HG03108 (cell line): Measurements from ENCODE around the gene GPC5.
"Not testable (repeated sequence)": the region's sequence is repeated elsewhere in the genome, so short reads cannot be mapped to it uniquely, and the experiment has no call there.

ENCODE experiments used
- ATAC-seq: cut with Tn5 transposase; IDR thresholded peaks from one replicate; pipeline ENCODE4 v1.9.1; 2021; ENCODE audit warnings: moderate library complexity; ENCODE audit not compliant: unreplicated experiment

The GPC5 gene

DNA sequence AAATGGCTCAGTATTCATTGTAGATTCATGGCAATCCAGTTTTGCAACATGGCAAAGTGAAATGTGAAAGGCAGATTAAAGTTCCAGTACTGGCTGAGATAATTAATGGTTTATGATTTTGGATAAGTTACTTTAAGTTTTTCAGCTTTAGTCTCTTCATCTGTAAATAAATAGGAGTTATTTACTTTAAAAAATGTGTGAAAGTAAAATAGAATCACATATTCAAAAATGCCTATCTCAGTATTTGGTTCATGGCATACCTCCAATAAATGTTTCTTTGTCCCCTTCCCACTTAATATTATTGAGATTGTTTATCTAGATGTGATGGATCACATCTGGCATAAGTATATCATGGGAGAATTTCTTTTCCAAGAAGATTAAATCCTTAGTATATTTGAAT lies 426.0 kb downstream of the GPC5 start:
- ATAC-seq: no peak

DNA sequence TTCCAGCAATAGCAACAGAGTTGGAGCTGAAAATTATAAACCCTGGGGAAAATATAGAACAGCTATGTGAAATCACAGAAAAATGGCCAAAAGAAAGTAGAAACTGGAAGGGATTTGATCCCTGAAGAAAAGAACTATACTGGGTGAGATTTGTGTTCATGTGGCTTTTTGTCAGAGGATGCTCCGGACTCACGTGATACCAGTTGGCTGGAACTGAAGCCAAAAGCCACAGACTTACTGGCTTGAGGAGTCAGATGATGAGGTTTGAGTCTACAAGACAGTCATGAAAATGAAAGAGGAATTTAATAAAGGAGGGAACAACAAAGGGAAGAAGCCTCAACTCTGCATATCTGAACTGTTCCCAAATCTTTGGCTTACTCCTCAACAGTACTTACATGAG lies 427.1 kb downstream of the GPC5 start:
- ATAC-seq: no peak

GRCh38 chr13:91836553-91836952 lies 438.1 kb downstream of the GPC5 start:
- ATAC-seq: no peak

DNA sequence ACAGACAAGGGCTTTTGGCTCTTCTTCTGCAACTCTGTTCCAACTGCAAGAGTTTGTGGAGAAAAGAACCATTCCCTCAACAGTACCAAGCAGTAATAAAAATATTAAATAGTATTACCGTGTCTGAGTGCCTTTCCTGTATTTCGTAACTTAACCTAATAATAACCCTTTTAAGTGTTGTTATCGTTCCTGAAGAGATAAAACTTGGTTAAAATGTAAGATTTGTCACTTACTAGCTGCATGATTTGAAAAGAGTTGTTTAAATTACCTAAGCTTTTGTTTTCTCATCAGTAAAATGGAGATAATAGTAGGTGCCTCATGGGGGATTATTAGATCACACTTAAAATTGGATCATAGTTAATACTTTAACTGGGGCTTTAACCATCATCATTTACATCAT lies 447.2 kb downstream of the GPC5 start:
- no peak for ATAC-seq

DNA sequence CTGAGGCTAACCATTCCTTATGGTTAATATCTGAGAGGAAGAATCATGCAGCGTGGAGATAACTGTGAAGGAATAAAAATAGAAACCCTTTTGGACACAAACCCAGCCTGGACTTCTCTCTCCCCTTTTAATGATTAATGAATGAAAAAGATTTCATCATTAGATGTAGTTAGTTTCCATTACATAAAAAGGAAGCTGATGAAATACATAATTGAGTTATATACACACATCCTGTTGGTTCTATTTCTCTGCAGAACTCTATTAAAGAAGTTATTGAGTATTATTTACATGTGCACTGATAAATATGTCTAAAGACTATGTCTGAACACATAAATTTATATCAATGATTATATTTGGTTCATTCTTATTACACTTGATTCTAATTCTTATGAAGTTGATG lies 465.3 kb downstream of the GPC5 start:
- no peak for ATAC-seq

DNA sequence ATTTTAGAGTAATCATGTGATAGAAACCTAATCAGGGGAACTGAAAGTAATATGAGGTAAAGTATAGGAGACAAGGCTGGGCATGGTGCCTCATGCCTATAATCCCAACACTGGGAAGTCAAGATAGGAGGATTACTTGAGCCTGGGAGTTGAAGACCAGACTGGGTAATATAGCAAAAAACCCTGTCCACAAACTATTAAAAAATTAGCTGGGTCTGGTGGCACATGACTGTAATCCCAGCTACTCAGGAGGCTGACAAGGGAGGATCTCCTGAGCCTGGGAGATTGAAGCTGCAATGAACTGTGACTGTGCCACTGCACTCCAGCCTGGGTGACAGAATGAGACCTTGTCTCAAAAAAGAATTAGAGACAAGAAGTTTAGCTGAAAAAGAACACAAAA lies 469.9 kb downstream of the GPC5 start:
- no peak for ATAC-seq

DNA sequence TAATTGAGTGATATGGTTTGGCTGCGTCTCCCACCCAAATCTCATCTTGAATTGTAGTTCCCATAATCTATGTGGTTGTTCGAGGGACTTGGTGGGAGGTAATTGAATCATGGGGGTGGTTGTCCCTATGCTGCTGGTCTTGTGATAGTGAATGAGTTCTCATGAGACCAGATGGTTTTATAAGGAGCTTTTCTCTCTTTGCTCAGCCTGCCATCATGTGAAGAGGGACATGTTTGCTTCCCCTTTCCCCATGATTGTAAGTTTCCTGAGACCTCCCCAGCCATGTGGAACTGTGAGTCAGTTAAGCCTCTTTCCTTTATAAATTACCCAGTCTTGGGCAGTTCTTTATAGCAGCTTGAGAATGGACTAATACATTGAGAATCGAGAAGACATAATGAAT lies 480.1 kb downstream of the GPC5 start:
- no peak for ATAC-seq

GRCh38 chr13:91879360-91879759 lies 480.9 kb downstream of the GPC5 start:
- no peak for ATAC-seq

GRCh38 chr13:91882918-91883317 lies 484.5 kb downstream of the GPC5 start:
- ATAC-seq: no peak

DNA sequence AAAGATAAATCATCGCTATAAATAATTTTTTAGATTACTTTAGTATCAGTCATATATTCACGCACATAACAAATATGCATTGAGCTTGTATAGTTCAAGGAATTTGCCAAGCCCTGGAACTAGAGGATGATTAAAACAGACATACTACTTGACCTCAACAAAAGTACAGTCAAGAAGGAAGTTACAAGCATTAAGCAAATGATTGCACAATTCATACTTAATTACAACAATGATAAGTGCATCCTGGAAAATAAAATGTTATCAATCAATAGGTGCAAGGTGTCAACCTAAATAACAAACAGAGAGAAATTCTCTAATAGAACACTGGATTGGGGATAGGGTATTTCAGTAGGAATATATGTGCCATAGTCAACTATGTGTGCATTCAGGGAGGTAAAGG lies 491.2 kb downstream of the GPC5 start:
- no peak for ATAC-seq

DNA sequence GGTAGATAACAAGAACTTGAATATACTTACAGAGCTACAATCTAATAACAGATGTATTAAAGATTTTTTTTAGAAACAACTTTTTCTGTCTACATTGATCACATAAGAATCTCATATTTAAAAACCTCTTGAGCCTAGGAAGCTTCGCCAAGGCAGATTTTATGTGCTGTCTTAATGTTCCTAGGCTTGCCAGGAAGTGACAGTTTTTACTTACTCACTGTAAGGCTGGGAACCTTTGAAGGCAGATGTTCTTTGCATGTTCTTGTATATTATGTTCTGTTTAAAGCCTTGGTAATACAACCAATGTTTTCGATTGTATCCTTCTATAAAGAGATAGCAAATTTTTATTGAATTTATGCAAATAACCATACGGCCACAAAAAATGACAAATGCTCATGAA lies 492.7 kb downstream of the GPC5 start:
- no peak for ATAC-seq

GRCh38 chr13:91893040-91893439 lies 494.6 kb downstream of the GPC5 start:
- no peak for ATAC-seq

DNA sequence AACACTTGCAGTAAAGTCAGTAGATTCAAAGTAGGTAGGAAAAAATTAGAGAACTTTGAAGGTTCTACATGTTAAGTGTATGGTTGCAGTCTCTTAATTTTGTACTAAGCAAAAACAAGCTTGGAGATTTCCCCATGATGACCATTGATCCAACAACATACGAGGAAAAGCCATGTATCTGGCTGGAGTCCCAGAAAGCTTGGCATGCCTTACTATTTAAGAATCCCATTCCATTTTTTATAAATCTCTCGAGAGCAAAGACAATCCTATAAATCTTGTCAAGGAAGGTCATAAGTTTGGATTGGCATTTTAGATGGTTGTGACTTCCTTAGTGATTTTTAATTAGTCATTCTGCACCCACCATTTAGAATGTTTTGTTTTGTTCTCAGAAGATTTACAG lies 495.9 kb downstream of the GPC5 start:
- no peak for ATAC-seq

DNA sequence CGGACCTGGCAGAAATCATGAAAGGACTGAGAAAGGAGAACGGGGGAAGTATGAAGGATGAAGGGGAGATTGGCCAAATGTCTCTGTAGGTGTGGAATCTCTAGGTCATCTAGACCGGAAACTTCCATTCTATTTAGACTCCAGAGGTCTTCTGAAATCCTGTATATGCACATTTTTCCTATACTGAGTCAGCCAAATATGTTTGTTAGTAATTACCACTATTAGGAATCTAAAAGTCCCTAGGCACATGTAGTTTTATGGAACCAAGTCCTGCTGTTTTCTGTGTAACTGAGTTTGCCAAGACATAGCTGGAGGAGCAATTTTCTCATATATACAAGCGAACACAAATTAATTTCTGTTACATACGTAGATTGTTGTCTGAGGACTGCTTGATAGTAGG lies 498.1 kb downstream of the GPC5 start:
- ATAC-seq: no peak

DNA sequence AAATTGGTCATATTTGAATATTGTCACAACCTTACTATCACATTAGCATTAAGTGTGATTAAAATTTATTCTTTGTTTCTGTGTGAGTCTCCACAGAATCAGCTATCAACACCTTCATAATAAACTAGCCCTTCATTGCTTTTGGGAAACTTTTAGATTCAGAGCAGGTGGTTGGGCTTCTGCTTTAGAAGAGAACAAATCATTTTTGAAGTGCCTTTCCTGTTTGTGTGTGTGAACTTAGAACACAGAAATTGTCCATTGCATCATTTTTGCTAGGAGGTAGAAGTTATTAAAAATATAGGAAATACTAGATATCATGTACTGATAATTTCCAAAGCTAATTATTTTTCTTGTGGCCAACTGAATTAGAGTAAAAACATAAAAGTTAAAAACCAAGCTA lies 500.6 kb downstream of the GPC5 start:
- ATAC-seq: not testable (repeated sequence)

DNA sequence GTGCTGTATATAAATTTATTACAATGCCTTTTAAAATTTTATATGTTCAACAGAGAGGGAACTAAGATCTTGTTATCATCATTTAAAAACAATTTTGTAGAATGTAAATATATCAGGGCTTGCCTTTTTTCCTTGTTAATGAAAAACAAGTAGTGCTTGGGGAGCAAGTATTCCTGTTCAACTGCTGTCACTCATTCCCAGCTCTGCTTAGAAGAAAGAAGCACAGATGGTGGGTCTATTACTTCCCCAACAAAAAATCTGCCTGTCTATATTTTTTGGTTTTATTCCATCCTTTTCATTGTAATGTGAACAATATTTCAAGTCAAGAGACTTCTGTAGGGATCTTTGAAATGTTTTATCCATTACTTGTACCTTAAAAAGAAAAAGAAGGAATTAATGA lies 503.9 kb downstream of the GPC5 start:
- ATAC-seq: no peak

DNA sequence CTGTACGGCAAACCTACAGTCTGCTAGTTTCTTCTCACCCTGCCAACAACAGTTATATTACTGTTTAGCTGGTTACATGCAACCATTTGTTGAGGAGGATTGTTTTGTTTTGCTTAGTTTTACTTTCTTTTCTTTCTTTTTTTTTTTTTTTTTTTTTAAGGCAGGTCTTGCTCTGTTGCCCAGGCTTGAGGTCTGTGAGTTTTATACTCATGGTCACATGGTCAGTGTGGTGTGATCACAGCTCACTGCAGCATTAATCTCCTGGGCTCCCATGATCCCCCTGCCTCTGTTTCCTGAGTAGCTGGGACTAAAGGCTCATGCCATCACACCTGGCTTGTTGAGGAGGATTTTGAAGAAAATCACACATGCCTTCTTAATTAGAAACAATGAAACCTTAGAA lies 505.6 kb downstream of the GPC5 start:
- ATAC-seq: peak; percentile 86

GRCh38 chr13:91904597-91904996 lies 506.2 kb downstream of the GPC5 start:
- ATAC-seq: peak; percentile 60

GRCh38 chr13:91907398-91907797 lies 509.0 kb downstream of the GPC5 start:
- no peak for ATAC-seq

- no peak for ATAC-seq
These were observed 511.2 kb downstream of the GPC5 start for GRCh38 chr13:91909617-91910016.

DNA sequence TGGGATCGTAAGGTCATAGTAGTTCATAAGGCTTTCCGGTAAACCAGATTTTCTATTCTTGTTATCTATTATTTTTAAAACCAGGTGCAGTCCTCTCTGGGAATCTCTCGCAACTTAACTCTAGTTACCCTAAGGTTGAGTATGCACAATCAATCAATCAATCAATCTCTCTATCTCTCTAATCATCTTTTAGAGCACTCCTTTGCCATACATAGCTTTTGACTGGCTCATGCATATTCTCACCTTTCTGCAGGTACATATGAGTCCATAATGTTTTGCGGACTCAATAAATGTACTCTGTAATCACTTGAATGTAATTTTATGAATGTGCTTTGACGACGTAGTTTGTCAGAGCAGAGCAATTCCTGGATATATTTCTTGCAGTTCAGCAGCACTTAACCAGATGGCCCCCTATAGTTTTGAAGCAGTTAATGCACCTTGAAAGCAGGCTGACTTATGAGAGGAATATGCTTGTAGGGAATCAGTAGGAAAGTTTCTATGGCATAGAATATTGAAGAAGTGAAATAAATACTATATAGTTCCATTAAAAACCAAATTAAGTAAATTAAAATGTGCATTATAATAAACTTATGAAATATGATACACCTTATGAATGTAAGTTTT lies 524.7 kb downstream of the GPC5 start:
- no peak for ATAC-seq

DNA sequence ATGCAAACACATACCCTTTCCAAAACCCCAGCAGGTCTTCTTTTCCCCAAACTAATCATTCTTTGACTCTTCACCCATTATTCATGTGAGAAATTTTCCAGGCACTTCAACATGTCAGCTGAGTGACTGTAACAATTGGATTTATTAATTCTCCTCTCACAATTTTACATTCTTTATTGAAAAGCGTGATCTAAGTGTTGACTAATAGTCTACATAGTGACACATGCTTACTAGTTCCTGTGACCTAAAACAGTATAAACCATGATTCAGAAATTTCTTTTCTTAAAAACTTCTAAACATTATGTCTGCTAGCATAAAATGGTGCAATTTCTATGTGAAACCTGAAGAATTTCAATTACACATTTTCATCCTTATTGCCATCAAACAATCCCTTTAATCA lies 532.3 kb downstream of the GPC5 start:
- no peak for ATAC-seq

DNA sequence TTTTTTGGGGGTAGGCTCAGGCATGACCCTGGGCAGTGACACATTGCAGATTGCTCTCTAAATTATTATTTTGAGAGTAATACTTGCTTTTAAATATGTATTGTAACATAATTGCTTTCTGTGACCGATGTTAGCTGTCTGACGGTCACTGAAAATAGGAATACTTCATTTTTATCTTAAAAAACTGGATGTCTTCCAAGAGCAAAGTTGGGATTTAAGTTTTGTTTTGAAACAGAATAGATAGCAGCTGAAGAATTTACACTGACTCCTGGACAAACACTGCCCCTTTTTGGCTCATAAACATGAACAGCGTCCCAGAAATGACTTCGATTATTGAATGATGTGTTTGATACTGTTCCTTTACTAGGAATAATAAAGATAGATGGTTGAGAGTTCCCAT lies 535.9 kb downstream of the GPC5 start:
- ATAC-seq: no peak
